Esophagus squamous epithelium (tissue), 4 donors: ENCODE measurements around the gene FAM181A.

Experiments
- CTCF ChIP-seq, 6 experiments: fragments of 450-650 bp in 4 of 6; fragments of 200-600 bp in 2 of 6; sonication (generic) in 2 of 6; IDR thresholded peaks; one replicate each; pipeline ENCODE4 v1.5.1; 2016 to 2019; ENCODE audit warnings: antibody characterized with exemption in 6 of 6, mild to moderate bottlenecking in 4 of 6, moderate library complexity in 4 of 6
- POLR2A ChIP-seq, 4 donors: fragments of 450-650 bp; IDR thresholded peaks; one replicate each; pipeline ENCODE4 v1.6.1; 2017; ENCODE audit warnings: antibody characterized with exemption in 4 of 4, mild to moderate bottlenecking in 4 of 4, moderate library complexity in 3 of 4

DNA sequence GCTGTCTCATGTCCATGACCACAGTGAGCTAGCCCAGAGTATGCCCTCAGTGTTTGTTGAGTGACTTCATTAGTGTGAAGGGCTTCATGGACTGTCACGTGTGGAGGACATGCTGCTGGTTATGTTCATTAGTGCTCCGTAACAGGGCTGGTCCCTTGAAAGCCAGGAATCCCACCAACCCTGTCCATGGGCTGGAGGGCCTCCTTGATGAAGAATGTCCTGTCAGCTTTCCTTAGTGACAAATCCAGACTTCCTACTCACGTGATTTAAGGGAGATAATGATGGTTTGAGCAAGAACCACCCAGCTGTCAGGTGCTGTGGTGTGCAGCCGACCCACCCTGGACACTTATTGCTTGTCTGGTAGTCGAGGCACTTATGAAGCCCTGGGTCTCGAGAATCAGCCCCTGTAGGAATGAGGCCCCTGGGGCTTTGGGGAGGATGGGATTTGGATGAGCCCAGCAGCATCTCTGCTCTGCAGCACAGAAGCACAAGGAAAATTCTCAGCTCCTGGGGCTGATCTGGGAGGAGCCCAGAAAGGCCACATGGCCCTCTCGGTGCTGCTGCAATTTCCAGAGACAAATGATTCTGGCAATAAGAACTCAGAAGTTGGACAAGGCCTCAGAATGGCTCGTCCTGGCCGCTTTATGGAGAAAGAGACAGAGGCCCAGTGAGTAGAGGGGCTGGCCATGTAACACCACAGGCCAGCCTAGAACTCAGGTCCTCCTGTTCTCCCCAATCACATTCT, 37.2 kb upstream of the FAM181A start:
- TF ChIP-seq CTCF (IDR thresholded peaks at IDR 0.05) (no peak), POLR2A (IDR thresholded peaks at IDR 0.05) (no peak)
